ENCODE data around the gene MGMT. TPM values are rescaled to one million over a fixed set of nuclear protein-coding genes. Genes with fewer than 3 reads are reported as not detected.

MGMT gene
- total RNA-seq, 6 experiments from 2014 or later, result 8.9 to 18.0 (median 10.0) TPM

- Mint-ChIP-seq H3K4me3 (no peak overlapping the region), H3K9me3 (peaks cover 44% of the 10 kb centered on the region), H3K4me1 (ENCODE audit: low read depth) (no peaks in the 10 kb centered on the region), H3K36me3 (ENCODE audit: low read depth) (peaks cover 29% of the 10 kb centered on the region), H3K27ac (no peak overlapping the region), H3K27me3 (ENCODE audit: insufficient read depth) (no peaks in the 10 kb centered on the region)
- DNase-seq, result no peak
- TF ChIP-seq CTCF (IDR thresholded peaks at IDR 0.05), result no peak
These were observed 165.0 kb downstream of the MGMT start for GRCh38 chr10:129631870-129632623.

- Mint-ChIP-seq H3K9me3 (peaks cover 22% of the 10 kb centered on the region), H3K27ac (no peak overlapping the region), H3K4me3 (no peak overlapping the region), H3K4me1 (ENCODE audit: low read depth) (no peaks in the 10 kb centered on the region), H3K27me3 (ENCODE audit: insufficient read depth) (no peaks in the 10 kb centered on the region), H3K36me3 (ENCODE audit: low read depth) (peaks cover 15% of the 10 kb centered on the region)
- DNase-seq, result no peak
- TF ChIP-seq CTCF (IDR thresholded peaks at IDR 0.05), result no peak
These were observed 170.0 kb downstream of the MGMT start for GRCh38 chr10:129637010-129637409.

GRCh38 chr10:129637846-129638245 lies 170.8 kb downstream of the MGMT start:
- Mint-ChIP-seq H3K4me3 (no peak overlapping the region), H3K27me3 (ENCODE audit: insufficient read depth) (no peaks in the 10 kb centered on the region), H3K9me3 (peaks cover 20% of the 10 kb centered on the region), H3K4me1 (ENCODE audit: low read depth) (no peaks in the 10 kb centered on the region), H3K27ac (no peak overlapping the region), H3K36me3 (ENCODE audit: low read depth) (peaks cover 15% of the 10 kb centered on the region)
- no peak for TF ChIP-seq CTCF (IDR thresholded peaks at IDR 0.05)
- no peak for DNase-seq

GRCh38 chr10:129641351-129641750 lies 174.3 kb downstream of the MGMT start:
- Mint-ChIP-seq H3K4me3 (no peak overlapping the region), H3K27ac (no peak overlapping the region), H3K4me1 (ENCODE audit: low read depth) (no peaks in the 10 kb centered on the region), H3K36me3 (ENCODE audit: low read depth) (peaks cover 15% of the 10 kb centered on the region), H3K9me3 (peaks cover 19% of the 10 kb centered on the region; the same call in 1 of the 2 replicates), H3K27me3 (ENCODE audit: insufficient read depth) (peaks cover 2% of the 10 kb centered on the region)
- no peak for DNase-seq
- no peak for TF ChIP-seq CTCF (IDR thresholded peaks at IDR 0.05)

GRCh38 chr10:129641982-129642381 lies 174.9 kb downstream of the MGMT start:
- no peak overlapping the region for H3K4me3 Mint-ChIP-seq
- peaks cover 2% of the 10 kb centered on the region for H3K27me3 Mint-ChIP-seq (ENCODE audit: insufficient read depth)
- DNase-seq, result no peak
- H3K9me3 Mint-ChIP-seq, result peaks cover 19% of the 10 kb centered on the region; the same call in 1 of the 2 replicates
- H3K4me1 Mint-ChIP-seq (ENCODE audit: low read depth), result no peaks in the 10 kb centered on the region
- H3K27ac Mint-ChIP-seq, result no peak overlapping the region
- H3K36me3 Mint-ChIP-seq (ENCODE audit: low read depth), result peaks cover 15% of the 10 kb centered on the region
- no peak for TF ChIP-seq CTCF (IDR thresholded peaks at IDR 0.05)

Measured in HFFc6 (cell line).